ENCODE results near the gene FNDC10.
"Not testable (repeated sequence)": the region's sequence is repeated elsewhere in the genome, so short reads cannot be mapped to it uniquely, and the experiment has no call there.

Gene FNDC10

GRCh38 chr1:1563688-1564087 lies 36.2 kb downstream of the FNDC10 start:
- H3K4me3 ChIP-seq (ENCODE audit: low read length) = no peak overlapping the region
- no peak for TF ChIP-seq ZNF274 (IDR thresholded peaks at IDR 0.05; ENCODE audit: low read depth, low read length)

- no peak for TF ChIP-seq ZNF274 (IDR thresholded peaks at IDR 0.05; ENCODE audit: low read depth, low read length)
- H3K4me3 ChIP-seq (ENCODE audit: low read length) = no peak overlapping the region
These were observed 37.3 kb downstream of the FNDC10 start for GRCh38 chr1:1562556-1563195.

GRCh38 chr1:1561801-1562470 lies 38.0 kb downstream of the FNDC10 start:
- TF ChIP-seq ZNF274 (IDR thresholded peaks at IDR 0.05; ENCODE audit: low read depth, low read length) = no peak
- H3K4me3 ChIP-seq (ENCODE audit: low read length) = no peak overlapping the region

- TF ChIP-seq ZNF274 (IDR thresholded peaks at IDR 0.05; ENCODE audit: low read depth, low read length) = no peak
- no peak overlapping the region for H3K4me3 ChIP-seq (ENCODE audit: low read length)
These were observed 39.8 kb downstream of the FNDC10 start for GRCh38 chr1:1560178-1560577.

- H3K4me3 ChIP-seq (ENCODE audit: low read length) = no peak overlapping the region
- TF ChIP-seq ZNF274 (IDR thresholded peaks at IDR 0.05; ENCODE audit: low read depth, low read length) = no peak
These were observed 40.9 kb downstream of the FNDC10 start for GRCh38 chr1:1559066-1559465.

GRCh38 chr1:1558591-1558990 lies 41.3 kb downstream of the FNDC10 start:
- TF ChIP-seq ZNF274 (IDR thresholded peaks at IDR 0.05; ENCODE audit: low read depth, low read length) = no peak
- H3K4me3 ChIP-seq (ENCODE audit: low read length) = no peak overlapping the region

GRCh38 chr1:1557688-1558087 lies 42.2 kb downstream of the FNDC10 start:
- not testable (repeated sequence) for H3K4me3 ChIP-seq (ENCODE audit: low read length)

GRCh38 chr1:1556961-1557360 lies 43.0 kb downstream of the FNDC10 start:
- not testable (repeated sequence) for H3K4me3 ChIP-seq (ENCODE audit: low read length)

- H3K4me3 ChIP-seq (ENCODE audit: low read length) = no peak overlapping the region
- TF ChIP-seq ZNF274 (IDR thresholded peaks at IDR 0.05; ENCODE audit: low read depth, low read length) = no peak
These were observed 43.4 kb downstream of the FNDC10 start for GRCh38 chr1:1556505-1556904.

- no peak for TF ChIP-seq ZNF274 (IDR thresholded peaks at IDR 0.05; ENCODE audit: low read depth, low read length)
- H3K4me3 ChIP-seq (ENCODE audit: low read length) = no peak overlapping the region
These were observed 44.7 kb downstream of the FNDC10 start for GRCh38 chr1:1554926-1555915.

GRCh38 chr1:1554550-1554925 lies 45.4 kb downstream of the FNDC10 start:
- H3K4me3 ChIP-seq (ENCODE audit: low read length) = no peak overlapping the region
- no peak for TF ChIP-seq ZNF274 (IDR thresholded peaks at IDR 0.05; ENCODE audit: low read depth, low read length)

- TF ChIP-seq ZNF274 (IDR thresholded peaks at IDR 0.05; ENCODE audit: low read depth, low read length) = no peak
- H3K4me3 ChIP-seq (ENCODE audit: low read length) = no peak overlapping the region
These were observed 46.0 kb downstream of the FNDC10 start for GRCh38 chr1:1553821-1554494.

- no peak for TF ChIP-seq ZNF274 (IDR thresholded peaks at IDR 0.05; ENCODE audit: low read depth, low read length)
These were observed 47.7 kb downstream of the FNDC10 start for GRCh38 chr1:1552263-1552639.

GRCh38 chr1:1551524-1552262 lies 48.2 kb downstream of the FNDC10 start:
- no peak overlapping the region for H3K4me3 ChIP-seq (ENCODE audit: low read length)
- TF ChIP-seq ZNF274 (IDR thresholded peaks at IDR 0.05; ENCODE audit: low read depth, low read length) = no peak

More at GRCh38 chr1:1552263-1552639, 47.7 kb downstream of the FNDC10 start:
- no peak overlapping the region for H3K4me3 ChIP-seq (ENCODE audit: low read length)
